Stimulated activated CD8-positive, alpha-beta memory T cell treated with anti-CD3 and anti-CD28 coated beads, Interleukin-15, amount 100 ng/mL, for 1 hour (primary cell): ENCODE measurements around the gene ZNF528.

Experiments used
- DNase-seq: peaks from one replicate; pipeline ENCODE4 v3.0.0-alpha.2; 2020; ENCODE audit warnings: low read depth

The ZNF528 gene

GRCh38 chr19:52397310-52398080 is at the start of gene ZNF528:
Gene ZNF528 (plus strand): TSS chr19:52397849. CDS start chr19:52402014, 4,165 bp downstream.
- DNase-seq = peak; percentile 92

DNA sequence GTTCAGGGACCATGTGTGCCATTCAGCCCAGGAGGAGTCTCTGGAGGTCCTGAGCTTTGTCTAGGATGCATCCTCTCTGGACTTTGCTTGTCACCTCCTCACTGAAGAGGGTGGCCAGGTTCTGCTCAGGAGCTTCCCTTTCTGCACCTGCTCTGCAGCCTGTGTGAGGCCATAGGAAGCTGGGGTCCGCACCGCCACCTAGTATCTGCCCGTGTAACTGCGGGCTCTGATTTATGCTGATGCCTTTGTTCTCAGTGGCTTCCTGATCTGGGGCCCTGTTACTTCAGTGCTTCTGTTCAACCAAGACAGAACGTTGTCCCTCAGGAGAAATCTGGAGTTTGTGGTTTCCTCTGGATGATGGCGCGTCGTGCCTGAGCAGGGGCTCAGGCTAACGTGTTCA is 46.1 kb upstream of the ZNF528 start:
- no peak for DNase-seq

GRCh38 chr19:52366414-52366824 is 31.2 kb upstream of the ZNF528 start:
- DNase-seq = no peak

GRCh38 chr19:52369559-52370340 is 27.9 kb upstream of the ZNF528 start, which contains the start of gene ZNF880:
Gene ZNF880 (plus strand): TSS chr19:52369923. CDS start chr19:52369966, 43 bp downstream.
- peak; percentile 83 for DNase-seq

- DNase-seq = no peak
Measured at GRCh38 chr19:52370341-52370710, 27.3 kb upstream of the ZNF528 start.

GRCh38 chr19:52391135-52391534 is 6.5 kb upstream of the ZNF528 start:
- DNase-seq = no peak

DNA sequence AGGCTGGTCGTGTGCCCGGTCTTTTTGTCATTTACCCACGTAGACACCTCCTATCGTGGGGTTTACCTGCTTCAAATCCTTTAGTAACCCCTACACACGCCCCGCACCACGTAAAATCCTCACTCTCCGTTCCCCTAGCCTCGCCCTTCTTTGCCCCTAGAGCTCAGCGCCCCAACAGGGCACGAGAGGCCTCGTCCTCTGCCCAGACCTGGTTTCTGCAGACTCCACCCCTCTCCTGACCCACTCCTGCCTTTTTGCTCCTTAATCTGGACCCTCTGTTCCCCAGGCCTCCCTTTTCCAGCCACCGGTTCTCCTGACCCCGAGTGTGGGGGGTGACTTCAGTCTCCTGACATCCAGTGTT is 412 bp downstream of the ZNF528 start:
- no peak for DNase-seq

DNA sequence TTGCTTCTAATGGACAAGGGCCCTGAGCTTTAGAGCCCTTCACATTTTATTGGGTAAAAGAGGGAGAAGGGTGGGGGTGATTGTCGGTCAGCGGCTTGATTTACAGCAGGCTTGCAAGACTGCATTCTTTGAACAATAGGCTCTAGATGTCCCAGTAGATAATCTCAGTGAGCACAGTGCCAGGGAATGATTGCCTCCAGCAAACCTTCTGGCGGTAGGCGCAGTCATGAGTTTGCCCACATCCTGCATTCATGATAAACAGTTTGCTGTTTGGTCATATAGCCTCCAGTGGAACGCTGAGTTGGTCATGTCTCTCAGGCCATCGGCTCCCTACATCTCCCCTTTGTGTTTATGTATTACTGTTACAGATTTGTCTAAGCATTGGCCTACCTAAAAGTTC is 12.6 kb downstream of the ZNF528 start:
- no peak for DNase-seq

DNA sequence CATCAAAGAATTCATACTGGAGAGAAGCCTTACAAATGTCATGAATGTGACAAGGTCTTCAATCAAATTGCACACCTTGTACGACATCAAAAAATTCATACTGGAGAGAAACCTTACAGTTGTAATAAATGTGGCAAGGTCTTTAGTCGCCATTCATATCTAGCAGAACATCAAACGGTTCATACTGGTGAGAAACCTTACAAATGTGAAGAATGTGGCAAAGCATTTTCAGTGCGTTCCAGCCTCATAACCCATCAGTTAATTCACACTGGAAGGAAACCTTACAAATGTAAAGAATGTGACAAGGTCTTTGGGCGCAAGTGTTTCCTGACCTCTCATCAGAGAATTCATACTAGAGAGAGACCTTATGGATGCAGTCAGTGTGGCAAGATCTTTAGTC is 18.1 kb downstream of the ZNF528 start:
- no peak for DNase-seq

DNA sequence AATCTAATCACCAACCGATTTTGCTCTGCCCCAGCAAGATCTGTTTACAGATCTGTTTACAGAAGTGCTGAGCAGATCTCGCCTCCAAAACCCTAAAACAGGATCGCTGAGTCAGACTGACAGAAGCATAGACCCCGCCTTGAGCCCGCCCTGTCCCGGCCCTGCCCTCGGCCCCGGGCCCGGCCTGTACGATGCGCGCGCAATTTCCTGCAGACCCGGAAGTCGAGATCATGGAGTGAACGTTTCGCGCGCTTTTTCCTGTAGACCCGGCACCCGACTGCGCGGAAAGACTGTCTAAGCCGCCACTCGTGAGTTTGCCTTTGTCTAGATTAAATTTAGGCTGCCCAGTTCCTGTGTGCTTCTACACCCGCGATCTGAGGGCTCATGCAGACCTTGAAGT is 31.3 kb downstream of the ZNF528 start, which contains the start of gene ZNF534:
Gene ZNF534 (plus strand): TSS at position 212 of the 400 bp plus-strand sequence. CDS start 2,327 bp downstream, outside the sequence.
- DNase-seq = no peak

DNA sequence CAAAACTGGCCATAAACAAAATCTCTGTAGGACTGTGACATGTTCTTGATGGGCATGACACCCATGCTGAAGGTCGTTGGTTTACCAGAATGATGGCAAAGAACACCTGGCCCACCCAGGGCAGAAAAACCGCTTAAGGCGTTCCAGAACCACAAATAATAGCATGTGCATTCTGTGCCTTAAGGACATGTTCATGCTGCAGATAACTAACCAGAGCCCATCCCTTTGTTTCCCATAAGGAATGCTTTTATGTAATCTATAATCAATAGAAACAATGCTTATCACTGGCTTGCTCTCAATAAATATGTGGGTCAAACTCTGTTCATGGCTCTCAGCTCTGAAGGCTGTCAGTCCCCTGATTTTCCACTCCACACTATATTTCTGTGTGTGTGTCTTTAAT is 44.5 kb downstream of the ZNF528 start:
- DNase-seq = no peak

- DNase-seq = no peak
Measured at GRCh38 chr19:52444506-52444905, 46.9 kb downstream of the ZNF528 start.

DNA sequence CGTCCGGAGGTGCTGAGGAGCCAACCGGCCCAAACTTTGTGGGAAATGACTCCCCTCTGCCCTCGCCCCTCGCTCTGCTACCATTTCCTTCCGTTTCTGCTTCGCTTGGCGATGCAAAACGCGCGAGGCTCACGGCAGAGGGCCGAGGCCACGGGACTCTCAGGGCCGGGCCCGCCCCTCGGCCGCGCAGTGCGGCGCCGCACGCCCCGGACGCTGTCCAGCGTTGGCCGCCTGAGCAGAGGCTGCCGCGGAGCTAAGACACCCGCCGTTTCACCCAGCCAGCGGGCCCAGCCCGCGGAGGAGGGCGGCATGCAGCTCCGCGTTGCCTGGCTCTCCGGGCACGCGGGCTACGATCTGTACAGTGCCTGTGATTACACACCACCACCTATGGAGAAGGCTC is 53.6 kb downstream of the ZNF528 start:
- DNase-seq = no peak

DNA sequence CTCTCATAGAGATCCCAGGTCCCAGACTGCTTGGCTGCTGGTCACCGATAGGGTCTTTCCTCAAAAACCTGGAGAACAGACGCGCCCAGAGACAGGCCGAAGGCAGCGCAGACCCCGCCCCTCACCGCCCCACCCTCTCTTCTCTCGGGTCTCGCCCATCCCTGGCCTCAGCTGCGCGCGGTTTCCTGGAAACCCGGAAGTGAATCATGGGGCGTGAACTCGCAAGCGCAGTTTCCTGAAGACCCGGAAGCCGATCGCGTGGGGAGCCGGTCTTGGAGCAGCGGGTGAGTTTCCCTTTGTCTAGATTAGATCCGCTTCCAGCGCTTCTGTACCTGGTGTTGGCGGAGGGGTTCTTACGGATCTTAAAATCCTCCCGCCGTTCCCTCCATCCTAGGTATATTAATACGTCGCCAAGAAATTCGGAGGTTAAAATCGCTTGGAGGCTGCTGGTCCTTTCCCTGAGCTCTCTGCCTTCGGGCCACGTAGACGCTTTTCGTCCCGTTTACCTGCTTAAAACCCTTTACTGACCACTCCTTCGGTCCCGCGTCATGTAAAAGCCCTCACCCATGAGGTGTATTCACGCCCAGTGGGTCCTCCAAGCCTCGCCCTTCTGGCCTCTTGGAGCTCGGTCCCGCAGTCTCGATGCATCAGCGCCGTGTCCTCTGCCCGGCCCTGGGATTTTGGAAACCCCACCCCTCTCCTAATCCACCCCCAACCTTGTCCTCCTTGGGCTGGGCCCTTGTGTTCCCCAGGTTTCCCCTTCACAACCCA is 55.9 kb downstream of the ZNF528 start, which contains the start of gene ZNF578:
Gene ZNF578 (plus strand): TSS at position 230 of the 771 bp plus-strand sequence. CDS start 48,293 bp downstream, outside the sequence.
- DNase-seq = peak; percentile 32

- no peak for DNase-seq
Measured at GRCh38 chr19:52464798-52465470, 67.3 kb downstream of the ZNF528 start.
